ENCODE data around the gene STXBP5L. TPM values are rescaled to one million over a fixed set of nuclear protein-coding genes. Genes with fewer than 3 reads are reported as not detected.
"Not testable (repeated sequence)": the region's sequence is repeated elsewhere in the genome, so short reads cannot be mapped to it uniquely, and the experiment has no call there.

The STXBP5L gene
- total RNA-seq, 4 donors from 2014 or later = 0.29 to 0.99 (median 0.56) TPM

- no peak for DNase-seq (ENCODE audit: extremely low spot score)
- no peak overlapping the region for H3K27ac ChIP-seq (replicated peaks in 1 of 4)
- 88% methylated on average over 1 of the region's 1 CpG for WGBS
- no peak for TF ChIP-seq EP300 (IDR thresholded peaks at IDR 0.05)
- TF ChIP-seq POLR2A (IDR thresholded peaks at IDR 0.05; ENCODE audit: low read depth) = no peak
- TF ChIP-seq POLR2AphosphoS5 (IDR thresholded peaks at IDR 0.05) = no peak
- TF ChIP-seq CTCF (IDR thresholded peaks at IDR 0.05) = no peak
- no peaks in the 10 kb centered on the region for H3K27me3 ChIP-seq
- H3K9me3 ChIP-seq = peaks cover 0 to 6% (median 0%) of the 10 kb centered on the region in 4 donors
- no peaks in the 10 kb centered on the region for H3K36me3 ChIP-seq
- H3K4me3 ChIP-seq = no peak overlapping the region
- H3K4me1 ChIP-seq = no peaks in the 10 kb centered on the region
- intact Hi-C loops (cut with DNase I) = no loop called here
Observed at GRCh38 chr3:121330118-121330517, 422.1 kb downstream of the STXBP5L start.

- Histone ChIP-seq H3K4me3 (no peak overlapping the region), H3K27me3 (no peaks in the 10 kb centered on the region), H3K36me3 (no peaks in the 10 kb centered on the region), H3K4me1 (no peaks in the 10 kb centered on the region), H3K27ac (replicated peaks in 1 of 4) (no peak overlapping the region), H3K9me3 (peaks cover 0 to 6% (median 0%) of the 10 kb centered on the region in 4 donors)
- TF ChIP-seq POLR2AphosphoS5 (IDR thresholded peaks at IDR 0.05) = no peak
- no peak for TF ChIP-seq CTCF (IDR thresholded peaks at IDR 0.05)
- TF ChIP-seq EP300 (IDR thresholded peaks at IDR 0.05) = no peak
- TF ChIP-seq POLR2A (IDR thresholded peaks at IDR 0.05; ENCODE audit: low read depth) = no peak
- DNase-seq (ENCODE audit: extremely low spot score) = no peak
- WGBS = 74% methylated on average over 4 of the region's 4 CpGs
- intact Hi-C loops (cut with DNase I) = no loop called here
Observed at GRCh38 chr3:121330634-121331033, 422.6 kb downstream of the STXBP5L start.

GRCh38 chr3:121355960-121356359 is 448.0 kb downstream of the STXBP5L start:
- intact Hi-C loops (cut with DNase I); H3K27ac ChIP-seq (replicated peaks in 1 of 4): not testable (repeated sequence)

GRCh38 chr3:121362035-121362734 is 454.2 kb downstream of the STXBP5L start:
- Histone ChIP-seq H3K4me3 (no peak overlapping the region), H3K4me1 (no peaks in the 10 kb centered on the region), H3K27ac (replicated peaks in 1 of 4) (no peak overlapping the region), H3K36me3 (no peaks in the 10 kb centered on the region), H3K27me3 (no peaks in the 10 kb centered on the region), H3K9me3 (peaks cover 0 to 9% (median 8%) of the 10 kb centered on the region in 4 donors)
- intact Hi-C loops (cut with DNase I) = no loop called here
- TF ChIP-seq CTCF (IDR thresholded peaks at IDR 0.05) (no peak), POLR2A (IDR thresholded peaks at IDR 0.05; ENCODE audit: low read depth) (no peak), EP300 (IDR thresholded peaks at IDR 0.05) (no peak), POLR2AphosphoS5 (IDR thresholded peaks at IDR 0.05) (no peak)
- DNase-seq (ENCODE audit: extremely low spot score) = no peak
- WGBS = 60% methylated on average over 2 of the region's 2 CpGs

More at GRCh38 chr3:121355960-121356359, 448.0 kb downstream of the STXBP5L start:
- H3K36me3 ChIP-seq; DNase-seq (ENCODE audit: extremely low spot score); H3K27me3 ChIP-seq; H3K4me3 ChIP-seq; H3K9me3 ChIP-seq; H3K4me1 ChIP-seq: not testable (repeated sequence)
- 94% methylated on average over 5 of the region's 5 CpGs for WGBS

GRCh38 chr3:121388308-121388707 is 480.3 kb downstream of the STXBP5L start:
- WGBS = 82% methylated on average over 3 of the region's 3 CpGs
- H3K4me3 ChIP-seq; DNase-seq (ENCODE audit: extremely low spot score); H3K27ac ChIP-seq (replicated peaks in 1 of 4); intact Hi-C loops (cut with DNase I); H3K9me3 ChIP-seq; H3K27me3 ChIP-seq; H3K4me1 ChIP-seq; H3K36me3 ChIP-seq: not testable (repeated sequence)

GRCh38 chr3:121395967-121396366 is 488.0 kb downstream of the STXBP5L start:
- H3K27me3 ChIP-seq; DNase-seq (ENCODE audit: extremely low spot score); H3K9me3 ChIP-seq; intact Hi-C loops (cut with DNase I); H3K27ac ChIP-seq (replicated peaks in 1 of 4); H3K4me1 ChIP-seq; H3K4me3 ChIP-seq; H3K36me3 ChIP-seq: not testable (repeated sequence)
- no CpG with 5 or more reads among the region's 1 CpG for WGBS

- H3K4me1 ChIP-seq; DNase-seq (ENCODE audit: extremely low spot score); H3K9me3 ChIP-seq; H3K27ac ChIP-seq (replicated peaks in 1 of 4); H3K36me3 ChIP-seq; H3K4me3 ChIP-seq; intact Hi-C loops (cut with DNase I); H3K27me3 ChIP-seq: not testable (repeated sequence)
- 78% methylated on average over 8 of the region's 8 CpGs for WGBS
Observed at GRCh38 chr3:121398051-121398450, 490.0 kb downstream of the STXBP5L start.

All from esophagus muscularis mucosa (tissue), 4 donors.